SK-N-MC (cell line): ENCODE measurements around the gene CMTM5.
"Not testable (repeated sequence)": the region's sequence is repeated elsewhere in the genome, so short reads cannot be mapped to it uniquely, and the experiment has no call there.

Source experiments
- DNase-seq: peaks from one replicate; pipeline ENCODE4 v3.0.0-alpha.2; 2011; ENCODE audit warnings: low read depth, low spot score
- H3K27ac ChIP-seq: fragments of 200-600 bp; sonication (generic); 2 replicates; pipeline ENCODE4 v1.5.1; 2016; ENCODE audit warnings: mixed run types
- H3K36me3 ChIP-seq: fragments of 200-600 bp; sonication (generic); 2 replicates; pipeline ENCODE4 v1.6.1; 2017; ENCODE audit warnings: antibody characterized with exemption, low read length, mixed read lengths; ENCODE audit not compliant: insufficient read depth
- H3K4me3 ChIP-seq: fragments of 200-600 bp; sonication (generic); 2 replicates; pipeline ENCODE4 v1.5.1; 2016
- H3K9ac ChIP-seq: fragments of 200-600 bp; sonication (generic); 2 replicates; pipeline ENCODE4 v1.8.0; 2017; ENCODE audit warnings: mixed run types, mixed read lengths; ENCODE audit not compliant: insufficient read length
- H3K9me3 ChIP-seq: fragments of 200-600 bp; sonication (generic); 2 replicates; pipeline ENCODE4 v1.6.1; 2017; ENCODE audit warnings: low read depth, mild to moderate bottlenecking, antibody characterized with exemption, low read length, moderate library complexity, mixed read lengths
- EZH2 ChIP-seq: fragments of 200-600 bp; sonication (generic); IDR thresholded peaks from one replicate; pipeline ENCODE4 v1.6.1; 2017; ENCODE audit warnings: antibody characterized with exemption
- FOXP2 ChIP-seq: optimal IDR thresholded peaks from 2 replicates; pipeline ENCODE3; 2011; ENCODE audit warnings: mild to moderate bottlenecking, moderate library complexity; ENCODE audit not compliant: insufficient read depth; ENCODE audit errors: extremely low read length, control extremely low read depth
- POLR2AphosphoS5 ChIP-seq: IDR thresholded peaks from 2 replicates; pipeline ENCODE4 v1.6.1; 2012; ENCODE audit warnings: mild to moderate bottlenecking, low read depth, low read length, borderline replicate concordance

The CMTM5 gene

GRCh38 chr14:23418021-23418420 lies 41.2 kb downstream of the CMTM5 start:
- Histone ChIP-seq H3K9me3 (no peaks in the 10 kb centered on the region), H3K4me3 (no peak overlapping the region), H3K9ac (no peak overlapping the region), H3K36me3 (no peaks in the 10 kb centered on the region), H3K27ac (no peak overlapping the region)
- DNase-seq = no peak
- TF ChIP-seq FOXP2 (no peak), EZH2 (no peak), POLR2AphosphoS5 (no peak)

DNA sequence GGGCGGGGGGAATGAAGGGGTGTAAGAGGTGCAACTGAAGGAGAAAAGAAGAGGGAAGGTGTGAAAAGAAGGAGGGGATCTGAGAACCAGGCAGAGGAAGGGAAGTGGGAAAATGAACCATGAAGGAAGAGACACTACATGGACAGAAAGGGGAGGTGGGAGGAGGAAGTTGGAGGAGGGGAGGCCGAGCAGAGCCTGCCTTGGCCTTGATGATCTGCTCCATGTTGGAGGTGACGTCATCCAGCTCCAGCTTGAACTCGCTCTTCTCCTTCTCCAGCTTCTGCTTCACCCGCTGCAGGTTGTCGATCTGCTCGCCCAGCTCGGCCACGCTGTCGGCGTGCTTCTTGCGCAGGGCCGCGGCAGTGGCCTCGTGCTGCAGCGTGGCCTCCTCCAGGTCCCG lies 42.8 kb downstream of the CMTM5 start:
- not testable (repeated sequence) for H3K9me3 ChIP-seq, DNase-seq, H3K9ac ChIP-seq, H3K36me3 ChIP-seq, H3K4me3 ChIP-seq, H3K27ac ChIP-seq

- Histone ChIP-seq H3K27ac (no peak overlapping the region), H3K36me3 (no peaks in the 10 kb centered on the region), H3K9ac (no peak overlapping the region), H3K9me3 (no peaks in the 10 kb centered on the region), H3K4me3 (no peak overlapping the region)
- DNase-seq = no peak
- TF ChIP-seq POLR2AphosphoS5 = no peak
- TF ChIP-seq EZH2 = no peak
- no peak for TF ChIP-seq FOXP2
Measured at GRCh38 chr14:23421594-23421993, 44.7 kb downstream of the CMTM5 start.

DNA sequence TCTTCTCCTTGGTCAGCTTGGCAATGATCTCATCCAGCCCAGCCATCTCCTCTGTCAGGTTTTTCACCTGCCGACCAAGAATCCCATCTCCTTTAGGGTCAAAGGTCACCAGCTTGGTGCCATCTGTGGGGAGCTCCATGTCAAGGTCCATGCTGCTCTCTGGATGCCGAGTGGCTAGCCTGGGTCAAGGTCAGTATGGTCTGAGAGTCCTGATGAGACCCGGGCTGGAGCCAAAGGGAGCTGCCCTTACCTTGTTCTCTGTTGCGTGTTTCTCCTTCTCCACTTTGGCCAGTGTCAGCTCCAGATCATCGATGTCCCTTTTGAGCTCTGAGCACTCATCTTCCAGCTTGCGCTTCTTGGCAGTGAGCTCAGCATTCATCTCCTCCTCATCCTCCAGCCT lies 46.8 kb downstream of the CMTM5 start:
- Histone ChIP-seq H3K36me3 (no peaks in the 10 kb centered on the region), H3K27ac (no peak overlapping the region), H3K9me3 (no peaks in the 10 kb centered on the region), H3K4me3 (no peak overlapping the region), H3K9ac (no peak overlapping the region)
- DNase-seq = no peak
- TF ChIP-seq FOXP2 = no peak
- TF ChIP-seq POLR2AphosphoS5 = no peak
- no peak for TF ChIP-seq EZH2

GRCh38 chr14:23425169-23425568 lies 48.3 kb downstream of the CMTM5 start:
- no peak for DNase-seq
- no peaks in the 10 kb centered on the region for H3K9me3 ChIP-seq
- TF ChIP-seq EZH2 (no peak), FOXP2 (no peak), POLR2AphosphoS5 (no peak)
- no peak overlapping the region for H3K27ac ChIP-seq
- H3K36me3 ChIP-seq = no peaks in the 10 kb centered on the region
- H3K9ac ChIP-seq = no peak overlapping the region
- no peak overlapping the region for H3K4me3 ChIP-seq

- H3K9ac ChIP-seq, H3K4me3 ChIP-seq, H3K9me3 ChIP-seq, DNase-seq, H3K27ac ChIP-seq, H3K36me3 ChIP-seq: not testable (repeated sequence)
Measured at GRCh38 chr14:23425798-23426197, 49.0 kb downstream of the CMTM5 start.

DNA sequence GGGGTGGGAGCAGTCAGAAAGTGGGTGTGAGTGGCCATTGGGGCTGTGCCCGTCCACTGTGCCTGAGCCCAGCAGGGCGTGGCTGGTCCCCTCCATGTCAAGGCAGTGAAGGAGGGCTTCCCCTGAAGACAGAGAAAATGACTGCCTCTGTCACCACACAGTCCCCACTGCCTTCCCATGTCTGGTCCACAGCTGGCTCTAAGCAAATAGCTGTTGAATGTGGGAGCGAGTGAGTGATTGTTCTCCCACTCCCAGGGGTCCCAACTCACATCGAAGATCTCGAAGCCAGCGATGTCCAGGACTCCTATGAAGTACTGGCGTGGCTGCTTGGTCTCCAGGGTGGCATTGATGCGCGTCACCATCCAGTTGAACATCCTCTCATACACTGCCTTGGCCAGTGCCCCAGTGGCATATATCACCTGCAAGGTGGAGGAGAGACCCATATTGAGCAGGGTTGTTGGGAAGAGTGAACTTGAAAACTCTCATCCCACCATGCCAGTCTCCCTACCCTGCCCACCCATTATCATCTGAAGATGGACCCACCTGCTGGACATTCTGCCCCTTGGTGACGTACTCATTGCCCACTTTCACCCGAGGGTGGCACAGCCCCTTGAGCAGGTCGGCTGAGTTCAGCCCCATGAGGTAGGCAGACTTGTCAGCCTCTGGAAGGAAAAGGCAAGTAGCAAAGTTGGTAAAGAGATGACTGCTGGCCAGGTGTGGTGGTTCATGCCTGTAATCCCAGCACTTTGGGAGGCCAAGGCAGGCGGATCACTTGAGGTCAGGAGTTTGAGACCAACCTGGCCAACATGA lies 52.0 kb downstream of the CMTM5 start:
- TF ChIP-seq EZH2 (no peak), FOXP2 (no peak), POLR2AphosphoS5 (no peak)
- no peak for DNase-seq
- H3K9ac ChIP-seq = no peak overlapping the region
- no peaks in the 10 kb centered on the region for H3K9me3 ChIP-seq
- H3K27ac ChIP-seq = no peak overlapping the region
- no peak overlapping the region for H3K4me3 ChIP-seq
- no peaks in the 10 kb centered on the region for H3K36me3 ChIP-seq
